Neural crest cell (in vitro differentiated cells): ENCODE data around the gene AGBL4. TPM values are rescaled to one million over a fixed set of nuclear protein-coding genes. Genes with fewer than 3 reads are reported as not detected.

Experiments used
- DNase-seq: peaks from one replicate; pipeline ENCODE4 v3.0.0; 2021; ENCODE audit warnings: low read depth, mixed read lengths, low spot score
- H3K27ac Mint-ChIP-seq: one replicate; pipeline ENCODE4 v1.8.0; 2021; ENCODE audit warnings: mild to moderate bottlenecking, mixed read lengths; ENCODE audit not compliant: unreplicated experiment
- H3K27me3 Mint-ChIP-seq: 2 replicates; pipeline ENCODE4 v1.8.0; 2021; ENCODE audit warnings: low read depth, mild to moderate bottlenecking, mixed read lengths
- H3K36me3 Mint-ChIP-seq: 2 replicates; pipeline ENCODE4 v1.8.0; 2021; ENCODE audit warnings: low read depth, mild to moderate bottlenecking, mixed read lengths
- H3K4me1 Mint-ChIP-seq: 2 replicates; pipeline ENCODE4 v1.8.0; 2021; ENCODE audit warnings: mixed read lengths
- H3K4me3 Mint-ChIP-seq: one replicate; pipeline ENCODE4 v1.8.0; 2021; ENCODE audit warnings: mild to moderate bottlenecking, mixed read lengths
- H3K9me3 Mint-ChIP-seq: 2 replicates; pipeline ENCODE4 v1.8.0; 2021; ENCODE audit warnings: mixed read lengths
- total RNA-seq: library from RNA; stranded (reverse); gene quantifications from 2 replicates; pipeline ENCODE4 v1.2.1, GENCODE V29; 2021
- TF ChIP-seq, protein P1 (sequence below): fragments of 200-600 bp; sonication (generic); conservative IDR thresholded peaks from 2 replicates; pipeline ENCODE4 v1.5.0; 2021; ENCODE audit warnings: antibody characterized with exemption, mild to moderate bottlenecking

Gene AGBL4
- total RNA-seq, 1 donor from 2014 or later, result 0.09 TPM

DNA sequence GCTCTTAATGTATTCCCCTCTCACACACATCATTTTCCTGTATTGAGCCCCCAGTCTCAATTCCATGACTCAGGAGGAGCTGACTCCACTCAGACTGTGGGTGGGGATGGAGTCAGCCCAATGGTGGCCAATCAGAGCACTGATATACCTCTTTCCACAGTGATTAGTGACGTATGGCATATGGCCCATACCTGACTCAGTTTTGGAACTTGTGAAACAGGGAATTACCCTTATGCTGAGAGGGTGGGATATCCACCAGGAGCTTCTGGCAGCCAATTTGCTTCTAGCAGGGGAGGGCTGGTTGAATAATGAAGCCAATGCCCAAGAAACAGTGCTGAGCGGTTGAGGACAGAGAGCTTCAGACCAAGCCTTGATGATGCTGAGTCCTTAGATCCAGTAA, 1465.4 kb downstream of the AGBL4 start:
- Mint-ChIP-seq H3K4me3 (no peak overlapping the region), H3K27me3 (peaks cover 45% of the 10 kb centered on the region), H3K9me3 (no peaks in the 10 kb centered on the region), H3K27ac (no peak overlapping the region), H3K36me3 (no peaks in the 10 kb centered on the region), H3K4me1 (no peaks in the 10 kb centered on the region)
- no peak for DNase-seq
- TF ChIP-seq, protein P1, sequence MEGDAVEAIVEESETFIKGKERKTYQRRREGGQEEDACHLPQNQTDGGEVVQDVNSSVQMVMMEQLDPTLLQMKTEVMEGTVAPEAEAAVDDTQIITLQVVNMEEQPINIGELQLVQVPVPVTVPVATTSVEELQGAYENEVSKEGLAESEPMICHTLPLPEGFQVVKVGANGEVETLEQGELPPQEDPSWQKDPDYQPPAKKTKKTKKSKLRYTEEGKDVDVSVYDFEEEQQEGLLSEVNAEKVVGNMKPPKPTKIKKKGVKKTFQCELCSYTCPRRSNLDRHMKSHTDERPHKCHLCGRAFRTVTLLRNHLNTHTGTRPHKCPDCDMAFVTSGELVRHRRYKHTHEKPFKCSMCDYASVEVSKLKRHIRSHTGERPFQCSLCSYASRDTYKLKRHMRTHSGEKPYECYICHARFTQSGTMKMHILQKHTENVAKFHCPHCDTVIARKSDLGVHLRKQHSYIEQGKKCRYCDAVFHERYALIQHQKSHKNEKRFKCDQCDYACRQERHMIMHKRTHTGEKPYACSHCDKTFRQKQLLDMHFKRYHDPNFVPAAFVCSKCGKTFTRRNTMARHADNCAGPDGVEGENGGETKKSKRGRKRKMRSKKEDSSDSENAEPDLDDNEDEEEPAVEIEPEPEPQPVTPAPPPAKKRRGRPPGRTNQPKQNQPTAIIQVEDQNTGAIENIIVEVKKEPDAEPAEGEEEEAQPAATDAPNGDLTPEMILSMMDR, result no peak

DNA sequence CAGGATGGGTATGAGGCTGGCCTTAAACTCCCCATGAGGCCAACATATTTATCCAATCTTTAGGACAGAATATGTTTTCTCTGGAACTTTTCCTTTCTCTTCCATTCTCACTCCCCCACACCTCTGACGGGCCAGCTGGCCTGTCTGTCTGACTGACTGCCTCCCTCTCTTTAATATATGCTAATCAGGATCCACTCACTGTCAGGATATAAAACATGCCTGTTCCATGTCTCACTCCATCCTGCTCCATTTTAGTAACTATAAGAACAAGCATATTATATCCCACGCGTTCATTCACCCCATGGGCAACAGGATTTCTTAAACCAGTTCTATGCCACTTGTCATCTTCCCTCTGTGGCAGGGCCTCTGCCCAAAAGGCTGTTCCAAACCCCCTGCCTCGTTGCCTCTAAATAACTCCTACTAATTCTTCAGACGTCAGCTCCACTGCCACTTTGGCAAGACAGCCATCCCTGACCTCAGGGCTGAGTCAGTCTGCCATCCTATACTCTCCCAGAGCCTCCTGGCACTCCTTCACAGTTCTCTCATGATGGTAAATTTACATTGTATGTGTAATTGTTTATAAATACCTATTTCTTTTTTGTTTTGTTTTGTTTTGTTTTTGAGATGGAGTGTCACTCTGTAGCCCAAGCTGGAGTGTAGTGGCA, 1467.4 kb downstream of the AGBL4 start:
- no peaks in the 10 kb centered on the region for H3K36me3 Mint-ChIP-seq
- TF ChIP-seq, protein P1, result no peak
- H3K27ac Mint-ChIP-seq, result no peak overlapping the region
- H3K9me3 Mint-ChIP-seq, result no peaks in the 10 kb centered on the region
- H3K4me1 Mint-ChIP-seq, result no peaks in the 10 kb centered on the region
- no peak overlapping the region for H3K4me3 Mint-ChIP-seq
- no peak for DNase-seq
- H3K27me3 Mint-ChIP-seq, result peaks cover 41% of the 10 kb centered on the region

DNA sequence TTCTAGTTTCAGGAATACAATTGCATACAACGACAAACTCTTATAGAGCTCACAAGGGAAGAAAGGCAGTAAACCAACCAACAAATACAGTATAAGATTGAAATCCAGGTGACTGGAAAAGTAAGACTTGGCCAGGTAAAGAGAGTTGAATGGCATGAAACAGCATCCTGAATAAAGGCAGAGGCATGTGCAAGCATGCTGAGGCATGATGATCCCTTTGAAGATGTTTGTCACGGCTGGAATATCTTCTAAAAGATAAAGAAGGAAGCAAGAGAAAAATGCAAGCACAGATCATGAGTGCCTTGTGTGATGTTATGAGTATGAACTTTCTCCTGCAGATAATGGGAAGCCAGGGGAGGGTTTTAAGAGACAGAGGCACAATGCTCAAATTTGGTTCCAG, 1468.5 kb downstream of the AGBL4 start:
- Mint-ChIP-seq H3K4me3 (no peak overlapping the region), H3K27ac (no peak overlapping the region), H3K36me3 (no peaks in the 10 kb centered on the region), H3K4me1 (no peaks in the 10 kb centered on the region), H3K9me3 (no peaks in the 10 kb centered on the region), H3K27me3 (peaks cover 32% of the 10 kb centered on the region)
- TF ChIP-seq, protein P1, result no peak
- no peak for DNase-seq

DNA sequence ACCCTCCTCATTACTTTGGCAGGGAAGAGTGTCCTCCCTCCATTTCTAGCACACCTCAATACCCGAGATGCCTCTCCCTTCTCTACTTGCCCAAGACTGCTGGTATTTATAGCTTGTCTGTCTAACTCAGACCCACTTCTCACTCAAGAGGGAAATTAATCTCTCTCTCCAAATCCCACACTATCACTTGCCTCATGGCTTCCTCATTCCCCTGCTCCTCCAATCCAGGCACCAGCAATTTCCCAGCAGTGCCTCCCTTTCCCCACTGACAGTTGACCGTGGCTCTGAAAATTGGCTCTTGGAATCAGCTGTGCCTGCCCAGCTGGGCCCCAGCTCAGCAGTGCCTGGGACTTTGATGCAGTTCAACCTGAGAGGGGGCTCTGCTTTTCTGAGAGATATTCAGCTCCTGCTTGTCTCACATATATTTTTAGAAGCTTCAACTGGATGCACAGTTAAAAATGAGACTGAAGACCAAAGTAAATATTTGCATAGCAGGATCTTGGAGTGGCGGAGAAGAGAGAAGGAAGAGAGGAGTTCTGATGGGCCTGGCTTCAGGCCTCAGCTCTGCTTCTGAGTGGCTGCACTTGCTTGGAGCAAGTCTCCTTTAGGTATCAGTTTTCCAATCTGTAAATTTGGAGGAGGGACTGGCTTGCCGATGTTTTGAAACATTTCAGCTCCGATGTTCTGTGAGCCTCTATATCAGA, 1470.7 kb downstream of the AGBL4 start:
- H3K27ac Mint-ChIP-seq, result no peak overlapping the region
- no peaks in the 10 kb centered on the region for H3K4me1 Mint-ChIP-seq
- H3K9me3 Mint-ChIP-seq, result no peaks in the 10 kb centered on the region
- no peak overlapping the region for H3K4me3 Mint-ChIP-seq
- no peak for DNase-seq
- H3K36me3 Mint-ChIP-seq, result no peaks in the 10 kb centered on the region
- peaks cover 24% of the 10 kb centered on the region for H3K27me3 Mint-ChIP-seq
- TF ChIP-seq, protein P1, result no peak

DNA sequence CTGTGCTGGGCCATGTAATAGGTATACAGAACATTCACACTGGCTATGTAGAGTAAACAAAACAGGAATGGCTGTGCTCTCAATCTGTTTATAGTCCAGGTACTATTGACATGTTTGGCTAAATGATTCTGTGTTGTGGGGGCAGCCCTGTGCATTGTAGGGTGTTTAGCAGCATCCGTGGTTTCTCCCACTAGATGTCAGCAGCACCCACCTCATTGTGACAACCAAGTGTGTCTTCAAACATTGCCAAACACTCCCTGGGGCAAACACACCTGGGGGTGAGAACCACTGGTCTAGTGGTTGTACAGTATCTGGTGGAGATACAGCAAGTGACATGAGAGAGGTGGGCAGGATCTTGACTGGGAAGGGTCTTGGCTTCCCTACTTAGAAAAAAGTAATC, 1471.3 kb downstream of the AGBL4 start:
- Mint-ChIP-seq H3K27me3 (peaks cover 23% of the 10 kb centered on the region), H3K4me1 (no peaks in the 10 kb centered on the region), H3K27ac (no peak overlapping the region), H3K9me3 (no peaks in the 10 kb centered on the region), H3K4me3 (no peak overlapping the region), H3K36me3 (no peaks in the 10 kb centered on the region)
- TF ChIP-seq, protein P1, result peak; percentile 37
- DNase-seq, result no peak
